ENCODE results near the gene PARD3B.

DNA sequence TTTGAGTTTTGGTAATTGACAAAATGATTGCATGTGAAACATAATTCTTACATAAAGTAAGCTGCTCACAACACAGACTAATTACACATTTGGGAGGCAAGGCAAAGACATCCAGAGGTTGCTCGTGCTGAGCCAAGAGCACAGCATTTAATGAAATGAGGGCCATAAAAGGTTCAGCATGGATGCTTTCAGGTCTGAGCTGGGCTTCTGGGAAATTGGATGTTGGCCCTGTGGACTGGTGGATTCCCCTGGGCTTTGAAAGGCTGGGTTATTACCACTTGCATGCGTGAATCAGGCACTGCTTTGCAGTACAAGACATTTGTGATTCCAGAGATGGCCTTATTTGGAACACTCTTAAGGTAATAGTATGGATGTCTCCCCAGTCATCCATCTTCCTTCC, 603.5 kb downstream of the PARD3B start:
- TF ChIP-seq, protein P1, sequence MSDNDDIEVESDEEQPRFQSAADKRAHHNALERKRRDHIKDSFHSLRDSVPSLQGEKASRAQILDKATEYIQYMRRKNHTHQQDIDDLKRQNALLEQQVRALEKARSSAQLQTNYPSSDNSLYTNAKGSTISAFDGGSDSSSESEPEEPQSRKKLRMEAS (IDR thresholded peaks at IDR 0.05), result no peak
- TF ChIP-seq, protein P2, sequence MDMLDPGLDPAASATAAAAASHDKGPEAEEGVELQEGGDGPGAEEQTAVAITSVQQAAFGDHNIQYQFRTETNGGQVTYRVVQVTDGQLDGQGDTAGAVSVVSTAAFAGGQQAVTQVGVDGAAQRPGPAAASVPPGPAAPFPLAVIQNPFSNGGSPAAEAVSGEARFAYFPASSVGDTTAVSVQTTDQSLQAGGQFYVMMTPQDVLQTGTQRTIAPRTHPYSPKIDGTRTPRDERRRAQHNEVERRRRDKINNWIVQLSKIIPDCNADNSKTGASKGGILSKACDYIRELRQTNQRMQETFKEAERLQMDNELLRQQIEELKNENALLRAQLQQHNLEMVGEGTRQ (IDR thresholded peaks at IDR 0.05; ENCODE audit: low read length), result no peak

Measured in H1 (cell line).